Endothelial cell of hepatic sinusoid (primary cell): ENCODE results near the gene ATAD3C.
"Not testable (repeated sequence)": the region's sequence is repeated elsewhere in the genome, so short reads cannot be mapped to it uniquely, and the experiment has no call there.

Experiments
- in situ Hi-C: cut with HindIII; loops from 2 replicates; pipeline ENCODE4 v1.10.0; 2017; ENCODE audit warnings: low sequenced_read_pairs

The ATAD3C gene

DNA sequence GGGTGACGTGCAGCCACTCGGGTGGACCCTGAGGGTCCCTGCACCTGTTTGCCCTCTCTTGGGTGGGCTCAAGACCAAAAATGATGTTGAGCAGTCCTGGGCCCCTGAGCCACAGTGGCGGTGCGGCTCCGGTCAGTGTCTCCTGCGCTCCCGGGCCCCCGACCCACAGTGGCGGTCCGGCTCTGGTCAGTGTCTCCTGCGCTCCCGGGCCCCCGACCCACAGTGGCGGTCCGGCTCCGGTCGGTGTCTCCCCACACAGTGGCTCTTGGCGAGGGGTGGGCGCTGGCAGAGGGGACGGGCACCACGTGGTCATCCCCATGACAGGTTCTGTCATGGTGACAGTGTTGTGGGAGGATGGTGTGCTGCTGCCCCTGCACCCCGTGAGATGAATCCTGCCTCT, 44.8 kb downstream of the ATAD3C start:
- in situ Hi-C loops: loop anchor here (10.0 kb wide), 1 partner anchor 120 kb away; the partner anchor contains the start of gene AURKAIP1

- in situ Hi-C loops: loop anchor here (10.0 kb wide), 1 partner anchor 121 kb away; the partner anchor contains the start of gene AURKAIP1
Observed at GRCh38 chr1:1495461-1495975, 46.0 kb downstream of the ATAD3C start.

GRCh38 chr1:1504777-1505365, 55.4 kb downstream of the ATAD3C start:
- in situ Hi-C loops: not testable (repeated sequence)

GRCh38 chr1:1505366-1505798, 55.9 kb downstream of the ATAD3C start:
- in situ Hi-C loops: not testable (repeated sequence)

DNA sequence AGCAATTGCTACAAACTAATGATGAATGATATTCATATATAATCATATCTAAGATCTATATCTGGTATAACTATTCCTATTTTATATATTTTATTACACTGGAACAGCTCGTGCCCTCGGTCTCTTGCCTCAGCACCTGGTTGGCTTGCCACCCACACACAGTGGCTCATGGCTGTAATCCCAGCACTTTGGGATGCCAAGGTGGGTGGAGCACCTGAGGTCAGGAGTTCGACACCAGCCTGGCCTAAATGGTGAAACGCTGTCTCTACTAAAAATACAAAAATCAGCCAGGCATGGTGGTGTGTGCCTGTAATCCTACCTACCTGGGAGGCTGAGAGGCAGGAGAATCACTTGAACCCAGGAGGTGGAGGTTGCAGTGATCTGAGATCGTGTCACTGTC, 56.3 kb downstream of the ATAD3C start:
- in situ Hi-C loops: not testable (repeated sequence)

DNA sequence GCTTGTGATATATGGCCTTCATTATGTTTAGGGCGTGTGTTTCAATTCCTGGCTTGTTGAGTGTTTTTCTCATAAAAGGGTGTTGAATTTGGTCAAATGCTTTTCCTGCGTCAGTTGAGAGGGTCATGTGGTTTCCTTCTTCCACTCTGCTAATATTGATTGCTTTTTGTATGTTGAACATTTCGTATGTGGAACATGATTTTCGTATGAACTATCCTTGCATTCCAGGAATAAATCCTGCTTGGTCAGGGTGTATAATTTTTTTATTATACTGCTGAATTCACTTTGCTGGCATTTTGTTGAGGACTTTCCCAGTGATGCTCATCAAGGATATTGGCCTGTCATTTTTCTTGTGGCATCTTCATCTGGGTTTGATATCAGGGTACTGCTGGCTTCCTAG, 57.8 kb downstream of the ATAD3C start:
- in situ Hi-C loops: no loop called here

- in situ Hi-C loops: not testable (repeated sequence)
Observed at GRCh38 chr1:1508775-1509464, 59.4 kb downstream of the ATAD3C start.

DNA sequence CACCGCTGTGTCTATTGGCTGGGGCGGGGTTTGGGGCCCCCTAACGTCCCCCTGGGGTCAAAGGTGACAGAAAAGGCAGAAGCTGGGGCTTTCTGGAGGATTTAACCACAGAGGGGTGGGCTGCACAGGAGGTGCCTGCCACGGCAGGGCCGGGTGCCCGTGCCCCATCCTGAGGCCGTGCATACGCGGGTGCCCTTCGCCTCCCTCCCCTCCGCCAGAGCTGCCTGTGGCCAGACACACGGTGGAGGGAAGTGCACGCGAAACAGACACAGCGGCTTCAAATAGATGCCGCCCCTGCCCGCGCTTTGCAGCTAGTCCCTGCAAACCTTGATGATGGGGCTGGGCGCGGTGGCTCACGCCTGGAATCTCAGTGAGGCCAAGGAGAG, 60.0 kb downstream of the ATAD3C start:
- in situ Hi-C loops: not testable (repeated sequence)

DNA sequence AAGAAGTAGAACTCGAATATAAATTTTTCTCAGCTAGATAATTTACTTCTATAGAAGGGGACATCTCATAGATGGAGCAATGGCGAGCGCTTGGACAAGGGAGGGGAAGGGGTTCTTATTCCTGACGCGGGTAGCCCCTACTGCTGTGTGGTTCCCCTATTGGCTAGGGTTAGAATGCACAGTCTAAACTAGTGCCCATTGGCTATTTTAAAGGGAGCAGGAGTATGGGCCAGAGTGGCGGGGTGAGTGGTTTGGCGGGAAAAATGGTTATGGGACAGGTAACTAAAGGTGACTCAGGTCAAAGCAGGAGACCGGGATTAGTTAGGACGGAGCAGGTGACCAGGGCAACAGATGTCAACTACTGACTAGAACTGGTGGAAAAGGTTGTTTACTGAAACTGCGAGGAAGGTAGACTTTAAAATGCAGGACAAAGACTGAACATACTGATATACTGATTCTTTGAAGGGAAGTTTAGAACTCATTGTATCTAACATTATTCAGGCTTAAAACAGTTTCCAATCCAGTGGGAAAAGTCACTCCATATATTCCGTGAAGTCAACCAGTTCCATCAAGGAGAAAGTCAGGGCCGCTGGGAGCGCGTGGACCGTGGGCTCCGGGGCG, 61.5 kb downstream of the ATAD3C start:
- in situ Hi-C loops: no loop called here

DNA sequence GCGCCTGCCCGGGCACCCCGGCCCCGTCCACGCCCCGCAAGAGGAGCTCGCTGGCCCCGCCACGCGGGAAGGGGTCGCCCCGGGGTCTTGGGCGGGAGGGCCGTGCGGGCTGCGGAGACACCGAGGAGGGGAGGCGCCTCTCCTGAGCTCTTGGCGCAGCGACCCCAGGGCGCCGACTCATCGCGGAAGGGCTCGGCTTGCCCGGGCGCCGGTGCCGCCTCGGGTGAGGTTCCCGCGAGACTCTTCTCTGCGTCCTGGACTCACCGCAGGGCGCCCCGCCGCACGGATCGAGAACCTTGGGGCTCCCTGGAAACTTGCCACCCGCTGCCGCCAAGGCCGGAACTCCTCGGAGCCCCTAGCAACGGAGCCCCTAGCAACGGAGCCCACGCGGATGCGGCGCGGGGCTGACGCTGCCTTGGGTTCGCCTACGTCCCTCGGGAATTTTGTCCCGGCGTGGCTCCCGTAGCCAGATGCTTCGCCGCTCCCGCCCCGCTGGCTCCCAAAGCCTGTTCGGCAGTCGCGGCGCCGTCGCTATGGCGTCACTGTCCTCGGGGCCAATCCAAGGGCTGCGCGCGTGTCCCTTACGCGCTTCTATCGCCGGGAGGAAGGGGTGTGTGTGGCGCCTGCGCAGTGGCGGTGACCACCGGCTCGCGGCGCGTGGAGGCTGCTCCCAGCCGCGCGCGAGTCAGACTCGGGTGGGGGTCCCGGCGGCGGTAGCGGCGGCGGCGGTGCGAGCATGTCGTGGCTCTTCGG, 62.2 kb downstream of the ATAD3C start, which contains the start of gene ATAD3A:
ATAD3A (plus strand) TSS at position 630 of the 753 bp plus-strand sequence; CDS start at position 737, 107 bp downstream.
- in situ Hi-C loops: no loop called here

DNA sequence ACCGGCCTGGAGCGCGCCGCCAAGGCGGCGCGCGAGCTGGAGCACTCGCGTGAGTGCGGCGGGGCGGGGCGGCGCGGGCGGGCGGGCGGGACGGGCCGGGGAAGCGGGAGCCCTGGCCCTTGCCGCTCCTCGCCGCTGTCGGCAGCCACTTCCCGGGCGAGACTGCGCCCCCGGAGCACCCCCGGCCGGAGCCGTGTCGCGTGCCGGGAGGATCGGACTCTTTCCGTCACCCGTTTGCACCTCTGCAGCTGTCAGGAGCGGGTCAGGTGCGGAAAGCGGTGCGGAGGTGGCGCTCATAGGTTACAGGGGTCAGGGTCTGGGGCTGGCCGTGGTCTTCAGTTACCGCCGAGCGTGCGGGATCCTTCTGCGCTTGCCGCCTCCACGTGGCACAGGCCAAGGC, 62.9 kb downstream of the ATAD3C start:
- in situ Hi-C loops: not testable (repeated sequence)

DNA sequence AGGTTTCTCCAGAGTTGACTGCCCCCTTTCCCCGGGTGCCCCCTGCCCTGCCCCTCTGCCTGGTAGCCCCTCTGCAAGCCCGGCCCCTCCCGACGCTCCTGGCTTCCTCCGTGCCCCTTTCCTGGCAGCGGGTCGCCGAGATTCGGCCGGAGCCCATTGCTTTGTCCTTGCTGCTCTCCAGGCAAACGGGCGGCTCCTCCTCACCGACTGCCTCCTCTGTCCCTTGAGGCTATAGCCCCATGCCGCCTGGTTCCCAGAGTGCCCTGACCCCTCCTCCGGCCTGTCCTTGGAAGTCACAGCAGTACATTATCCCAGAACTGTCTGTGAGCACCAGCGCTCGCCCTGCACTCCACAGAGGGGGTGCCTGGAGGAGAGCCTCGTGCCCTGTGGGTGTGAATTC, 64.2 kb downstream of the ATAD3C start:
- in situ Hi-C loops: not testable (repeated sequence)

DNA sequence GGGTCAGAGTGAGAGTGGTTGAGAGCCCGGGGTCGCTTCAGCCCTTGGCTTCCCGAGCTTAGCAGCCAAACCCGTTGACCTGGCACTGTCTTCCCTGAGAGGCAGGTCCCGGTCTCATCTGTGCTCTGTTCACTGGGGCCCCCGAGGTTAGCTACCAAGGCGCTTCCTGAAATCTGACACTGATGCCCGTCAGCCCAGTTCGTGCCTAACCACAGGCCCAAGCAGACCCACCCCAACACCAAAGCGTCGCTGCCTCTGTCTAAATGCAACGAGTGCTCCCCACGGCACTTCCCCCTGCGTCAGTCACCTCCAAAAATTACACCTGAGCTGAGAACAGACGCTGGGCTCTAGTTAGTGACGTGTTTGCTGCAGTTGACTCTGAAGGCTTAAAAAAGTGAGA, 64.9 kb downstream of the ATAD3C start:
- in situ Hi-C loops: not testable (repeated sequence)

GRCh38 chr1:1516923-1517322, 67.4 kb downstream of the ATAD3C start:
- in situ Hi-C loops: not testable (repeated sequence)

DNA sequence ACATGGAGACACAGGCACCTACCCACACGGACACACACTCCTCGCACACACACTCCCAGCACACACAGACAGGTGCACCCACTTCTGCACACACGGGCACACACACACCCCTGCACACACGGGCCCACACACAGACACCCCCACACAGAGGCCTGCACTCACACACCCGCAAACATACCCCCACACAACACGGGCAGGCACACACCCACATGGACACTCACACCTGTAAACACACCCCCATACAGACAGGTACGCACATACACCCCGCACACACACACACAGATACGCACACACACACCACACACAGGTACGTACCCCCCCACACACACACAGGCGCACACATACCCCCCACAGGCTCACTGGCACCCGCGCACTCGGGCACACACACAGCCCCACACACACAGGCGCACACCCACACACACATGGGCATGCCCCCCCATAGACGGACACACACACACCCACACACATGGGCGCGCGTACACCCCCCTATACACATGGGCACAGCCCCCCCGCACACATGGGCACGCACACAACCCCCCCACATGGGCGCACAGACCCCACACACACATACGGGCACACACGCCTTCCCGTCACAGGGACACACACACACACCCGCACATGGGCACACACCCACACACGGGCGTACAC, 68.6 kb downstream of the ATAD3C start:
- in situ Hi-C loops: no loop called here

- in situ Hi-C loops: not testable (repeated sequence)
Observed at GRCh38 chr1:1518621-1519007, 69.1 kb downstream of the ATAD3C start.
